Pancreas (tissue), 10 donors: ENCODE measurements around the gene SLC1A2. TPM values are rescaled to one million over a fixed set of nuclear protein-coding genes. Genes with fewer than 3 reads are reported as not detected.
A peak's percentile ranks its signal among the peaks of the same experiment; 100 is the strongest.

Source experiments
- ATAC-seq, 4 donors: fragments of 200-7000 bp; cut with Tn5 transposase; one replicate each; pipeline versions ENCODE4 v1.8.0 to v1.9.1; 2020; ENCODE audit warnings: mild to moderate bottlenecking in 4 of 4, moderate library complexity in 4 of 4
- DNase-seq, 6 donors: peaks; one replicate each; pipeline ENCODE4 v3.0.0-alpha.2; 2020
- FAIRE-seq: peaks from 2 replicates; lab custom pipeline; 2012; peaks lifted over from hg19 to GRCh38; lab: Jason Lieb, UNC
- H3K27ac ChIP-seq, 4 donors: fragments of 200-600 bp; sonication (generic); 1 replicate in 3 of 4; 2 replicates in 1 of 4; pipeline versions ENCODE4 v1.5.0 to v1.8.0; 2020
- H3K27me3 ChIP-seq, 4 donors: fragments of 200-600 bp; one replicate each; pipeline ENCODE4 v1.8.0; 2021
- H3K36me3 ChIP-seq, 3 donors: fragments of 200-600 bp; sonication (generic) in 1 of 3; one replicate each; pipeline versions ENCODE4 v1.5.0 to v1.8.0; 2020 to 2021
- H3K4me1 ChIP-seq, 3 donors: fragments of 200-600 bp; one replicate each; pipeline ENCODE4 v1.8.0; 2021
- H3K4me3 ChIP-seq, 4 donors: fragments of 200-600 bp; sonication (generic) in 2 of 4; one replicate each; pipeline versions ENCODE4 v1.5.0 to v1.8.0; 2020 to 2021
- H3K9me3 ChIP-seq, 4 donors: fragments of 200-600 bp; one replicate each; pipeline ENCODE4 v1.8.0; 2021
- CTCF ChIP-seq, 4 donors: fragments of 200-600 bp; sonication (generic) in 3 of 4; IDR thresholded peaks; one replicate each; pipeline versions ENCODE4 v1.5.0 to v1.8.0; 2021; ENCODE audit warnings: antibody characterized with exemption in 4 of 4
- WGBS, 2 donors: extraction: QIAGEN DNeasy Blood & Tissue Kit; methylation state at CpG; one replicate each; pipeline ENCODE4 v1.1.7; 2013; 5-methylcytosine and 5-hydroxymethylcytosine counted together
- intact Hi-C, 3 donors: fragments of 100-400 bp; cut with DNase I; formaldehyde crosslinking; loops; one replicate each; pipeline versions ENCODE4 v1.11.1 to v1.14.2; 2022
- polyA plus RNA-seq, 2 donors: library from polyadenylated mRNA; stranded (reverse); fragments of 200-250 nt; gene quantifications; one replicate each; pipeline ENCODE4 v1.2.3, GENCODE V29; 2013
- total RNA-seq, 6 donors: library from RNA; stranded (reverse); fragmentation: NEBNext Ultra II Directional in 4 of 6; extraction: Animal tissue kit (Norgen Biotek cat#: 25700) in 4 of 6; gene quantifications; one replicate each; pipeline versions ENCODE4 v1.2.1 to v1.2.4, GENCODE V29; 2021 to 2023
- donor health status: healthy with polysubstance abuse.
- donor health status: DM: no; HTN: no; CAD: no; lungs with moderate emphysema.
- donor health status: DM: no; HTN: no; CAD: no.
- donor health status: control.
- donor health status: control.
- donor health status: Bipolar disorder and iron deficiency.
- donor health status: DM: yes; HTN: yes; CAD: no.
- donor health status: DM: no; HTN: no; CAD: no.
- donor health status: DM: no; HTN: no; CAD: no.
- donor health status: DM: yes; HTN: yes; CAD: no.

The SLC1A2 gene
- total and polyA plus RNA-seq, 8 donors: 4.7 to 62.5 (median 35.3) TPM

GRCh38 chr11:35420371-35420770 lies 1.0 kb upstream of the SLC1A2 start:
- no peaks in the 10 kb centered on the region for H3K36me3 ChIP-seq
- no peaks in the 10 kb centered on the region for H3K9me3 ChIP-seq
- FAIRE-seq (no peak), DNase-seq (peak in 1 of 6 donors; percentile 21), ATAC-seq (peak in 1 of 4 donors; percentile 12)
- peaks cover 0 to 7% (median 0%) of the 10 kb centered on the region in 3 donors for H3K4me1 ChIP-seq
- intact Hi-C loops: no loop called here
- H3K27ac ChIP-seq: no peak overlapping the region
- no peak for TF ChIP-seq CTCF (IDR thresholded peaks at IDR 0.05)
- H3K4me3 ChIP-seq: peak overlapping the region in 2 of 4 donors; percentile 36 to 54
- H3K27me3 ChIP-seq: peaks cover 0 to 6% (median 4%) of the 10 kb centered on the region in 4 donors
- 8 to 10% methylated on average over 17 of the region's 17 CpGs for WGBS, 2 donors

- FAIRE-seq: no peak
- Histone ChIP-seq H3K4me3 (peak overlapping the region; percentile 12 to 54 (median 32)), H3K27ac (no peak overlapping the region), H3K36me3 (no peaks in the 10 kb centered on the region), H3K4me1 (peaks cover 0 to 7% (median 0%) of the 10 kb centered on the region in 3 donors), H3K27me3 (peaks cover 0 to 6% (median 4%) of the 10 kb centered on the region in 4 donors), H3K9me3 (no peaks in the 10 kb centered on the region)
- 2% methylated on average over 38 to 41 of the region's 41 CpGs for WGBS, 2 donors
- intact Hi-C loops: no loop called here
- DNase-seq: peak in 3 of 6 donors; percentile 24 to 62 (median 44)
- TF ChIP-seq CTCF (IDR thresholded peaks at IDR 0.05): no peak
- peak in 3 of 4 donors; percentile 41 to 64 (median 45) for ATAC-seq
Observed at GRCh38 chr11:35419830-35420333, 524 bp upstream of the SLC1A2 start.

GRCh38 chr11:35418282-35419183 lies 825 bp downstream of the SLC1A2 start:
- peaks cover 0 to 7% (median 0%) of the 10 kb centered on the region in 3 donors for H3K4me1 ChIP-seq
- no peaks in the 10 kb centered on the region for H3K36me3 ChIP-seq
- no peaks in the 10 kb centered on the region for H3K9me3 ChIP-seq
- peaks cover 0 to 6% (median 4%) of the 10 kb centered on the region in 4 donors for H3K27me3 ChIP-seq
- intact Hi-C loops: no loop called here
- H3K4me3 ChIP-seq: peak overlapping the region; percentile 12 to 54 (median 32)
- no peak for FAIRE-seq
- peak; percentile 26 to 81 (median 67) for ATAC-seq
- H3K27ac ChIP-seq: no peak overlapping the region
- peak in 4 of 6 donors; percentile 23 to 71 (median 48) for DNase-seq
- WGBS, 2 donors: 4 to 7% methylated on average over 67 to 69 of the region's 69 CpGs
- TF ChIP-seq CTCF (IDR thresholded peaks at IDR 0.05): no peak

DNA sequence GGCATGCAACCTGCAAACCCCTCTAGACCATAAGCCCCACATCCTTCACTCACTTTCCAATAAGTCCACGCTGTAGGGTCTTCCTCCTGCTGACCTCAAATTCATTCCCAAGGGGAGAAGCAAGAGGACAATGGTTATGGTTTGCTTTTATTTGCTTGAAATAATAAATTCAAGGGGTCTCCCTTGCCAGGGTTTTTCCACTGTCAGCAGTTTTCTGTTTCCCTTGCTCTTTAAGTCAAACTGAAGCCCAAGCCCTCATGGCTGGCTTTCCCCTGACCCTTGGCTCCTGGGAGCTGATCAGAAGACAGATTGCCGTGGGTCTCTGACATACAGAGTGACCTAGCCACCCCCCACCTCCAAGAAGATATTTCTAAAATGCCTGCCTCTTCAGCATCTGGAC lies 3.9 kb downstream of the SLC1A2 start:
- H3K4me3 ChIP-seq: no peak overlapping the region
- no peaks in the 10 kb centered on the region for H3K9me3 ChIP-seq
- DNase-seq (no peak), ATAC-seq (no peak), FAIRE-seq (no peak)
- intact Hi-C loops: no loop called here
- H3K4me1 ChIP-seq: peaks cover 0 to 7% (median 0%) of the 10 kb centered on the region in 3 donors
- 78 to 81% methylated on average over 2 of the region's 2 CpGs for WGBS, 2 donors
- no peak for TF ChIP-seq CTCF (IDR thresholded peaks at IDR 0.05)
- H3K27ac ChIP-seq: no peak overlapping the region
- H3K27me3 ChIP-seq: peaks cover 0 to 6% (median 2%) of the 10 kb centered on the region in 4 donors
- no peaks in the 10 kb centered on the region for H3K36me3 ChIP-seq
